Neural progenitor cell (in vitro differentiated cells): ENCODE measurements around the gene CHRD.

Experiments
- EZH2 ChIP-seq: fragments of 200-600 bp; sonication (generic); IDR thresholded peaks from 2 replicates; pipeline ENCODE4 v1.6.1; 2017; ENCODE audit warnings: antibody characterized with exemption, mild to moderate bottlenecking, moderate library complexity
- EZH2phosphoT487 ChIP-seq: fragments of 200-600 bp; sonication (generic); IDR thresholded peaks from 2 replicates; pipeline ENCODE4 v1.6.1; 2017; ENCODE audit warnings: antibody characterized with exemption
- TF ChIP-seq, protein P1 (sequence below): fragments of 200-600 bp; sonication (generic); IDR thresholded peaks from 2 replicates; pipeline ENCODE4 v1.5.1; 2017; ENCODE audit warnings: antibody characterized with exemption, mild to moderate bottlenecking

DNA sequence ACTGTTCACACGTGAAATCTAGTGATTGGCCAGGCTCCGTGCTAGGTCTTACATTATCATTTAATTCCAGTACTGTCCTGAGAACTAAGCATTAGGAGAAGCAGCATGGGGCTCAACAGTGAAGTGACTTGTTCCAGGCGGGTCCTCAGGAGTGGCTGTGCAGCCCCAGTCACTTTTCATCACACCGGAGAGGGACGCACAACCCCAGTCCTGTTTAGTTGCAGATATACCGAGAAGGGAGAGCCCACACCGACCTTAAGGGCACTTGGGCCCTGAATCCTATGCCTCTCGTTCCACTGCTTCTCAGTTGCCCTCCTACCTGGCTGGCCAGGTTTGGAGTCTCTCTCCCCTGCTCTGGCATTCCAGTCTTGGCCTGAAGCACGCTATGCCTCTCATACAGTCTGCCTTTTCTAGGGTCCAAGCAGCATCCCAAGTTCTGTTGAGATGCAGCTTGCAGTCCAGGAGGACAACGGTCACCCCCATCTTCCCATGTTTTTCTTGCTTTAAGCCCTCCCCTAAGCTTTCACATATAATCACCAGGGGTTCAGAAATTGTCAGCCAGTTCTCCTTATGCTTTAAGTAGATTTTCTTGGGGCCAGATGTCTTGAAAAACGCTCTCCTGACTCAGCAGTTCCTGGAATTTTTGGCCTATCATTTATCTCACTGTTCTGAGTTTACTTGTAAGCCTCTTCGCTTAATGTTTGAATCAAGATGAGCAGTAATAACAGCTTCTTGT, 32.4 kb upstream of the CHRD start:
- TF ChIP-seq, protein P1, sequence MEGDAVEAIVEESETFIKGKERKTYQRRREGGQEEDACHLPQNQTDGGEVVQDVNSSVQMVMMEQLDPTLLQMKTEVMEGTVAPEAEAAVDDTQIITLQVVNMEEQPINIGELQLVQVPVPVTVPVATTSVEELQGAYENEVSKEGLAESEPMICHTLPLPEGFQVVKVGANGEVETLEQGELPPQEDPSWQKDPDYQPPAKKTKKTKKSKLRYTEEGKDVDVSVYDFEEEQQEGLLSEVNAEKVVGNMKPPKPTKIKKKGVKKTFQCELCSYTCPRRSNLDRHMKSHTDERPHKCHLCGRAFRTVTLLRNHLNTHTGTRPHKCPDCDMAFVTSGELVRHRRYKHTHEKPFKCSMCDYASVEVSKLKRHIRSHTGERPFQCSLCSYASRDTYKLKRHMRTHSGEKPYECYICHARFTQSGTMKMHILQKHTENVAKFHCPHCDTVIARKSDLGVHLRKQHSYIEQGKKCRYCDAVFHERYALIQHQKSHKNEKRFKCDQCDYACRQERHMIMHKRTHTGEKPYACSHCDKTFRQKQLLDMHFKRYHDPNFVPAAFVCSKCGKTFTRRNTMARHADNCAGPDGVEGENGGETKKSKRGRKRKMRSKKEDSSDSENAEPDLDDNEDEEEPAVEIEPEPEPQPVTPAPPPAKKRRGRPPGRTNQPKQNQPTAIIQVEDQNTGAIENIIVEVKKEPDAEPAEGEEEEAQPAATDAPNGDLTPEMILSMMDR = no peak
- TF ChIP-seq EZH2 (no peak), EZH2phosphoT487 (no peak)
